Measurements from ENCODE around the gene JAZF1.

DNA sequence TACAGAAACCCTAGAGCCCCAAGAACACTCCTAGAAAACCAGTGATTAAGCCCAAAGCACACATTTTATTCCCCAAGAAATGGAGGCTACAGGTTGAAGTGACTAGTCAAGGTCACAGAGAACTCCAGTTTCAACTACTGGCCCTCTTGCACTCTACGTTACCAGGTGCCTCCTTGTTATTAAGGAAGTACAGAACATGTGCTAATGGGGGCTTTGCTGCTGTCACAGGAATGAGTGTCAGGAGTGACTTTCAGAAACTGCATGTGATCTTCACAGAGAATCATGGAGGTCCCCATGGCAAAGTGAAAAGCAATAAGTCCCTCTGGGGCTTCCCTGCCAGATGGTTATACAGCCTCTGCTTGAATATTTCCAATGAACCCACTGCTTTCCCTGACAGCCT is 19.3 kb downstream of the JAZF1 start:
- TF ChIP-seq ZNF589 (CRISPR knock-in tag; IDR thresholded peaks at IDR 0.05; ENCODE audit: low read depth) (no peak), YY1 (IDR thresholded peaks at IDR 0.05; ENCODE audit: borderline replicate concordance in 1 of 3, control insufficient read depth in 1 of 3, extremely low read depth in 1 of 3, insufficient read depth in 3 of 3, insufficient read length in 1 of 3, insufficient replicate concordance in 2 of 3, low read depth in 1 of 3, low read length in 2 of 3) (no peak), EHMT2 (IDR thresholded peaks at IDR 0.05) (no peak), CTCF (IDR thresholded peaks at IDR 0.05 in 2 of 3, conservative IDR thresholded peaks at IDR 0.05 in 1 of 3; ENCODE audit: insufficient read depth in 2 of 3, low read depth in 1 of 3, low read length in 3 of 3) (no peak), BRCA1 (IDR thresholded peaks at IDR 0.05) (no peak), BRCA1 (CRISPR knock-in tag; IDR thresholded peaks at IDR 0.05) (no peak), ZNF584 (CRISPR knock-in tag; IDR thresholded peaks at IDR 0.05; ENCODE audit: low read depth) (no peak), ZKSCAN1 (IDR thresholded peaks at IDR 0.05; ENCODE audit: low read depth, low read length) (no peak), SMC3 (conservative IDR thresholded peaks at IDR 0.05; ENCODE audit: insufficient read depth, low read depth, low read length) (no peak)

Data from K562 (cell line).